Activated naive CD4-positive, alpha-beta T cell treated with anti-CD3 and anti-CD28 coated beads, Interleukin-2, amount 10 ng/mL, durations not matched to agents 7 days and 5 days (primary cell): ENCODE results near the gene ZNF580.

Experiments used
- CTCF ChIA-PET: fragments of 350-600 bp; sonication (Branson Sonifier 250); formaldehyde crosslinking; loops from one replicate; lab custom pipeline; 2021; ENCODE audit warnings: antibody characterized with exemption; lab: Charles Lee
- DNase-seq: peaks from one replicate; pipeline ENCODE4 v3.0.0-alpha.2; 2020
- H3K27ac Mint-ChIP-seq: one replicate; pipeline ENCODE4 v1.8.0; 2021; ENCODE audit warnings: mild to moderate bottlenecking, moderate library complexity, mixed read lengths
- H3K27me3 Mint-ChIP-seq: one replicate; pipeline ENCODE4 v1.8.0; 2021; ENCODE audit warnings: mild to moderate bottlenecking, mixed read lengths
- H3K36me3 Mint-ChIP-seq: one replicate; pipeline ENCODE4 v1.8.0; 2021; ENCODE audit warnings: mixed read lengths
- H3K4me1 Mint-ChIP-seq: one replicate; pipeline ENCODE4 v1.8.0; 2021; ENCODE audit warnings: mixed read lengths
- H3K4me3 Mint-ChIP-seq: one replicate; pipeline ENCODE4 v1.8.0; 2021; ENCODE audit warnings: mild to moderate bottlenecking, moderate library complexity, mixed read lengths
- H3K9me3 Mint-ChIP-seq: one replicate; pipeline ENCODE4 v1.8.0; 2021; ENCODE audit warnings: mixed read lengths

The ZNF580 gene

DNA sequence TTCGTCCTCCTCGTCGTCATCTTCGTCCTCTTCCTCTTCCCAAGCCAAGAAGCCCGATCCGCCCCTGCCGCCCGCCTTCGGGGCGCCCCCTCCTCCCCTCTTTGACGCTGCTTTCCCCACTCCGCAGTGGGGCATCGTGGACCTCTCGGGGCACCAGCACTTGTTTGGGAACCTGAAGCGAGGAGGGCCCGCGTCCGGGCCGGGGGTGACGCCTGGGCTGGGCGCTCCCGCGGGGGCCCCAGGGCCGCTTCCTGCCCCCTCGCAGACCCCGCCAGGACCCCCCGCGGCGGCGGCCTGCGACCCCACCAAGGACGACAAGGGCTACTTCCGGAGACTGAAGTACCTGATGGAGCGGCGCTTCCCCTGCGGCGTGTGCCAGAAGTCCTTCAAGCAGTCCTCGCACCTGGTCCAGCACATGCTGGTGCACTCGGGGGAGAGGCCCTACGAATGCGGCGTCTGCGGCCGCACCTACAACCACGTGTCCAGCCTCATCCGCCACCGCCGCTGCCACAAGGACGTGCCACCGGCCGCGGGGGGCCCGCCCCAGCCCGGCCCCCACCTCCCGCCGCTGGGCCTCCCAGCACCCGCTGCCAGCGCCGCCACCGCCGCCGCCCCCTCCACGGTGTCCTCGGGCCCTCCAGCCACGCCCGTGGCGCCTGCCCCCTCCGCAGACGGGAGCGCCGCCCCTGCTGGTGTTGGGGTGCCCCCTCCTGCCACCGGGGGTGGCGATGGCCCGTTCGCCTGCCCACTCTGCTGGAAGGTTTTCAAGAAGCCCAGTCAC is 26.7 kb upstream of the ZNF580 start:
- H3K27me3 Mint-ChIP-seq, result no peaks in the 10 kb centered on the region
- no peak for DNase-seq
- H3K4me1 Mint-ChIP-seq, result peaks cover 9% of the 10 kb centered on the region
- no peaks in the 10 kb centered on the region for H3K9me3 Mint-ChIP-seq
- CTCF ChIA-PET, result no interaction called here
- peaks cover 42% of the 10 kb centered on the region for H3K36me3 Mint-ChIP-seq
- no peak overlapping the region for H3K4me3 Mint-ChIP-seq
- H3K27ac Mint-ChIP-seq, result no peak overlapping the region

GRCh38 chr19:55614711-55615542 is 25.9 kb upstream of the ZNF580 start:
- CTCF ChIA-PET, result no interaction called here
- Mint-ChIP-seq H3K4me1 (peaks cover 10% of the 10 kb centered on the region), H3K36me3 (peaks cover 41% of the 10 kb centered on the region), H3K9me3 (no peaks in the 10 kb centered on the region), H3K4me3 (no peak overlapping the region), H3K27me3 (no peaks in the 10 kb centered on the region), H3K27ac (no peak overlapping the region)
- no peak for DNase-seq

DNA sequence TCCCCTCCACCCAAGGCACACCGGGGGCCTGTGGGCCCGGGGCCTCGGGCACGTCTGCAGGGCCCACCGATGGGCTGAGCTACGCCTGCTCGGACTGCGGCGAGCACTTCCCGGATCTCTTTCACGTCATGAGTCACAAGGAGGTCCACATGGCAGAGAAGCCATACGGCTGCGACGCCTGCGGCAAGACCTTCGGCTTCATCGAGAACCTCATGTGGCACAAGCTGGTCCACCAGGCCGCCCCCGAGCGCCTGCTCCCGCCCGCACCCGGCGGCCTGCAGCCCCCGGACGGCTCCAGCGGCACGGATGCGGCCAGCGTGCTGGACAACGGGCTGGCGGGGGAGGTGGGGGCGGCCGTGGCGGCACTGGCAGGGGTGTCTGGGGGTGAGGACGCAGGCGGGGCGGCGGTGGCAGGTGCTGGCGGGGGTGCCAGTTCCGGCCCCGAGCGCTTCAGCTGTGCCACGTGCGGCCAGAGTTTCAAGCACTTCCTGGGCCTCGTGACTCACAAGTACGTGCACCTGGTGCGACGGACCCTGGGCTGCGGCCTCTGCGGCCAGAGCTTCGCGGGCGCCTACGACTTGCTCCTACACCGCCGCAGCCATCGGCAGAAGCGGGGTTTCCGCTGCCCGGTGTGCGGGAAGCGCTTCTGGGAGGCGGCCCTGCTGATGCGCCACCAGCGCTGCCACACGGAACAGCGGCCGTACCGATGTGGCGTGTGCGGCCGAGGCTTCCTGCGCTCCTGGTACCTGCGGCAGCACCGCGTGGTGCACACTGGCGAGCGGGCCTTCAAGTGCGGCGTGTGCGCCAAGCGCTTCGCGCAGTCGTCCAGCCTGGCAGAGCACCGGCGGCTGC is 25.0 kb upstream of the ZNF580 start:
- Mint-ChIP-seq H3K4me3 (no peak overlapping the region), H3K4me1 (peaks cover 14% of the 10 kb centered on the region), H3K27ac (no peak overlapping the region), H3K27me3 (no peaks in the 10 kb centered on the region), H3K9me3 (no peaks in the 10 kb centered on the region), H3K36me3 (peaks cover 44% of the 10 kb centered on the region)
- DNase-seq, result no peak
- CTCF ChIA-PET, result no interaction called here

GRCh38 chr19:55616395-55616875 is 24.4 kb upstream of the ZNF580 start:
- Mint-ChIP-seq H3K27me3 (no peaks in the 10 kb centered on the region), H3K27ac (no peak overlapping the region), H3K4me3 (no peak overlapping the region), H3K9me3 (no peaks in the 10 kb centered on the region), H3K36me3 (peaks cover 46% of the 10 kb centered on the region), H3K4me1 (peaks cover 15% of the 10 kb centered on the region)
- CTCF ChIA-PET, result interaction anchor here (2.8 kb wide), 1 partner anchor 10 kb away, joined by 11 read pairs; the partner anchor contains the start of gene ZNF865
- no peak for DNase-seq

- CTCF ChIA-PET, result interaction anchor here (2.8 to 4.9 kb wide), 2 partner anchors 11 to 15 kb away, joined by 11 to 23 read pairs; partner anchors contain the start of gene ZNF865
- no peaks in the 10 kb centered on the region for H3K9me3 Mint-ChIP-seq
These were observed 23.4 kb upstream of the ZNF580 start for GRCh38 chr19:55617426-55617825.

DNA sequence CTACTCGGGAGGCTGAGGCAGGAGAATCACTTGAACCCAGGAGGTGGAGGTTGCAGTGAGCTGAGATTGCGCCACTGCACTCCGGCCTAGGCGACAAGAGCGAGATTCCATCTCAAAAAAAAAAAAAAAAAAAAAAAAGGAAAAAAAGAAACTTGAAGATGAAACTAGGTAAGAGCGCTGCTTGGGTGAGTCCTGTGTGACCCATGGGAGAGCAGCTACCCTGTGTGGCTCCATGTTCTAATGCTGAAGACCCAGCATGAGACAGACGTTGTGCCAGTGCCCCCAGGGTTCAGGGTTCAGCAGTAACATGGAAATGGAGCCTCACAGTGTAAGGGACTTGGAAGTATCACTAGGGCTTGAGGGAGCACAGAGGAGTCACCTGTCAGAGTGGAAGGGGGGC is 22.4 kb upstream of the ZNF580 start:
- Mint-ChIP-seq H3K9me3 (no peaks in the 10 kb centered on the region), H3K27ac (no peak overlapping the region), H3K36me3 (peaks cover 37% of the 10 kb centered on the region), H3K4me3 (no peak overlapping the region), H3K4me1 (peaks cover 18% of the 10 kb centered on the region), H3K27me3 (no peaks in the 10 kb centered on the region)
- DNase-seq, result no peak
- CTCF ChIA-PET, result interaction anchor here (0.5 to 4.9 kb wide), 3 partner anchors 12 to 511 kb away, joined by 3 to 23 read pairs (median 11); partner anchors contain the start of gene ZNF865

More at GRCh38 chr19:55617426-55617825, 23.4 kb upstream of the ZNF580 start:
- Mint-ChIP-seq H3K4me1 (peaks cover 15% of the 10 kb centered on the region), H3K27me3 (no peaks in the 10 kb centered on the region), H3K36me3 (peaks cover 42% of the 10 kb centered on the region), H3K4me3 (no peak overlapping the region), H3K27ac (no peak overlapping the region)
- DNase-seq, result no peak

DNA sequence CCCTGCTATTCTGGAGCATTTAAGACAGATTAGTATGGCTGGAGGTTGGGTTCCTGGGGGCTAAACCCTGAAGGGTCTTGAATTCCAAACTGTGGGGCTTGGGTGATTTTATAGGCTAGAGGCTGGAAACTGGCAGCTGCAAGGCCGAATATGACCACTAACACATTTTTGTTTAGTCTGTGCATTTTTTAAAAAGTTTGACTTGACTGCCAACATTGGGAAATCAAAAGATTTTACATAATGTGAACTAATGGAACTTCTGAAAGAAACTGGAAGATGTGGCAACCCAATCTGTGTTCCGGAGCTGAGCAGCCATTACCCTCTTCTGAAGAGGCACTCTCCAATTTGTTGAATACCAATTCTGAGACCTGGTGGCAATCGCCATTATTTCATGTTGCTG is 21.5 kb upstream of the ZNF580 start:
- no peak overlapping the region for H3K27ac Mint-ChIP-seq
- DNase-seq, result no peak
- no peaks in the 10 kb centered on the region for H3K27me3 Mint-ChIP-seq
- peaks cover 41% of the 10 kb centered on the region for H3K36me3 Mint-ChIP-seq
- peaks cover 25% of the 10 kb centered on the region for H3K4me1 Mint-ChIP-seq
- H3K9me3 Mint-ChIP-seq, result peaks cover 2% of the 10 kb centered on the region
- CTCF ChIA-PET, result interaction anchor here (2.8 to 4.9 kb wide), 2 partner anchors 13 kb away, joined by 11 to 23 read pairs; partner anchors contain the start of gene ZNF865
- no peak overlapping the region for H3K4me3 Mint-ChIP-seq

GRCh38 chr19:55620410-55621204 is 20.2 kb upstream of the ZNF580 start:
- peaks cover 32% of the 10 kb centered on the region for H3K4me1 Mint-ChIP-seq

GRCh38 chr19:55621205-55621672 is 19.6 kb upstream of the ZNF580 start:
- H3K27ac Mint-ChIP-seq, result no peak overlapping the region
- CTCF ChIA-PET, result interaction anchor here (1.2 to 4.9 kb wide), 2 partner anchors 11 to 15 kb away, joined by 6 to 23 read pairs; partner anchors contain the start of gene ZNF865
- peaks cover 2% of the 10 kb centered on the region for H3K9me3 Mint-ChIP-seq
- peaks cover 38% of the 10 kb centered on the region for H3K4me1 Mint-ChIP-seq
- no peak for DNase-seq
- no peak overlapping the region for H3K4me3 Mint-ChIP-seq
- peaks cover 39% of the 10 kb centered on the region for H3K36me3 Mint-ChIP-seq
- H3K27me3 Mint-ChIP-seq, result peaks cover 5% of the 10 kb centered on the region

More at GRCh38 chr19:55620410-55621204, 20.2 kb upstream of the ZNF580 start:
- CTCF ChIA-PET, result interaction anchor here (1.2 to 4.9 kb wide), 2 partner anchors 11 to 15 kb away, joined by 6 to 23 read pairs; partner anchors contain the start of gene ZNF865
- H3K27me3 Mint-ChIP-seq, result peaks cover 4% of the 10 kb centered on the region
- H3K36me3 Mint-ChIP-seq, result peaks cover 39% of the 10 kb centered on the region
- peak overlapping the region; percentile 25 for H3K27ac Mint-ChIP-seq
- peaks cover 2% of the 10 kb centered on the region for H3K9me3 Mint-ChIP-seq
- no peak for DNase-seq
- H3K4me3 Mint-ChIP-seq, result no peak overlapping the region

GRCh38 chr19:55621673-55622231 is 19.1 kb upstream of the ZNF580 start:
- peaks cover 10% of the 10 kb centered on the region for H3K27me3 Mint-ChIP-seq
- H3K4me3 Mint-ChIP-seq, result no peak overlapping the region
- H3K36me3 Mint-ChIP-seq, result peaks cover 36% of the 10 kb centered on the region
- no peak overlapping the region for H3K27ac Mint-ChIP-seq
- CTCF ChIA-PET, result interaction anchor here (4.9 kb wide), 1 partner anchor 10 kb away, joined by 23 read pairs; no protein-coding TSS in a partner anchor
- H3K9me3 Mint-ChIP-seq, result peaks cover 2% of the 10 kb centered on the region
- no peak for DNase-seq
- H3K4me1 Mint-ChIP-seq, result peaks cover 43% of the 10 kb centered on the region

GRCh38 chr19:55622242-55622969 is 18.4 kb upstream of the ZNF580 start:
- Mint-ChIP-seq H3K4me3 (no peak overlapping the region), H3K4me1 (peaks cover 50% of the 10 kb centered on the region), H3K27ac (no peak overlapping the region), H3K9me3 (peaks cover 2% of the 10 kb centered on the region), H3K36me3 (peaks cover 32% of the 10 kb centered on the region), H3K27me3 (peaks cover 16% of the 10 kb centered on the region)
- CTCF ChIA-PET, result interaction anchor here (0.9 to 1.4 kb wide), 2 partner anchors 9 to 16 kb away, joined by 3 to 4 read pairs; no protein-coding TSS in a partner anchor
- DNase-seq, result no peak

GRCh38 chr19:55623130-55623529 is 17.7 kb upstream of the ZNF580 start:
- Mint-ChIP-seq H3K27me3 (peaks cover 23% of the 10 kb centered on the region), H3K9me3 (peaks cover 2% of the 10 kb centered on the region), H3K27ac (peak overlapping the region; percentile 19), H3K4me3 (no peak overlapping the region), H3K4me1 (peaks cover 55% of the 10 kb centered on the region), H3K36me3 (peaks cover 28% of the 10 kb centered on the region)
- CTCF ChIA-PET, result interaction anchor here (0.9 to 1.5 kb wide), 3 partner anchors 8 to 17 kb away, joined by 3 to 4 read pairs (median 3); no protein-coding TSS in a partner anchor
- DNase-seq, result no peak
